ENCODE data around the gene LGALS8.

DNA sequence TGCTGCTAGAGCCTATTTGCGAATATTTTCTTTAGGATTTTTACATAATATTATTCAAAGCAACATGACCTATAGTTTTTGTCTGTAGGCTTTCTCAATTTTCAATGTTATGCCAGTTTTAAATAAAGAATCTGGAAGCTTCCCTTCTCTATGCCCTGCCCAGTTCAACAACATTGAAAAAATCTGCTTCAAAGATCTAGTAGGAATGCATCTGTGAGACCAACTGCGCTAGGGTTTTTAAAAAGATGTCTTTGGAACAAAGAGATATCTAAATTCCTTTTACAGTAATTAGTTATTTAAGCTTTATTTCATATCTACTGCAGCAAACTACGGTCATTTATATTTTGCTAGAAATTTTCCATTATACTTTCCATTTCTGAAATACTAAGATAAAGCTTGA lies 54.9 kb downstream of the LGALS8 start:
- TF ChIP-seq RCOR1 (IDR thresholded peaks at IDR 0.05; ENCODE audit: insufficient replicate concordance, low read length) (no peak), BHLHE40 (IDR thresholded peaks at IDR 0.05; ENCODE audit: low read depth, low read length) (no peak), CTCF (conservative IDR thresholded peaks at IDR 0.05; ENCODE audit: low read depth, low read length) (no peak), RFX5 (IDR thresholded peaks at IDR 0.05; ENCODE audit: low read depth, low read length) (no peak), POLR2A (IDR thresholded peaks at IDR 0.05; ENCODE audit: low read depth, low read length) (no peak), SMC3 (IDR thresholded peaks at IDR 0.05; ENCODE audit: low read depth, low read length) (no peak), FOS (IDR thresholded peaks at IDR 0.05; ENCODE audit: low read depth, low read length) (no peak)

All from IMR-90 (cell line).